NCI-H1930 (cell line): Measurements from ENCODE around the gene PIGH.
"Not testable (repeated sequence)": the region's sequence is repeated elsewhere in the genome, so short reads cannot be mapped to it uniquely, and the experiment has no call there.

Source experiments
- DNase-seq, 2 experiments: peaks; one replicate each; lab custom pipeline; 2025; lab: John Stamatoyannopoulos, UW

PIGH gene, protein sequence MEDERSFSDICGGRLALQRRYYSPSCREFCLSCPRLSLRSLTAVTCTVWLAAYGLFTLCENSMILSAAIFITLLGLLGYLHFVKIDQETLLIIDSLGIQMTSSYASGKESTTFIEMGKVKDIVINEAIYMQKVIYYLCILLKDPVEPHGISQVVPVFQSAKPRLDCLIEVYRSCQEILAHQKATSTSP

DNA sequence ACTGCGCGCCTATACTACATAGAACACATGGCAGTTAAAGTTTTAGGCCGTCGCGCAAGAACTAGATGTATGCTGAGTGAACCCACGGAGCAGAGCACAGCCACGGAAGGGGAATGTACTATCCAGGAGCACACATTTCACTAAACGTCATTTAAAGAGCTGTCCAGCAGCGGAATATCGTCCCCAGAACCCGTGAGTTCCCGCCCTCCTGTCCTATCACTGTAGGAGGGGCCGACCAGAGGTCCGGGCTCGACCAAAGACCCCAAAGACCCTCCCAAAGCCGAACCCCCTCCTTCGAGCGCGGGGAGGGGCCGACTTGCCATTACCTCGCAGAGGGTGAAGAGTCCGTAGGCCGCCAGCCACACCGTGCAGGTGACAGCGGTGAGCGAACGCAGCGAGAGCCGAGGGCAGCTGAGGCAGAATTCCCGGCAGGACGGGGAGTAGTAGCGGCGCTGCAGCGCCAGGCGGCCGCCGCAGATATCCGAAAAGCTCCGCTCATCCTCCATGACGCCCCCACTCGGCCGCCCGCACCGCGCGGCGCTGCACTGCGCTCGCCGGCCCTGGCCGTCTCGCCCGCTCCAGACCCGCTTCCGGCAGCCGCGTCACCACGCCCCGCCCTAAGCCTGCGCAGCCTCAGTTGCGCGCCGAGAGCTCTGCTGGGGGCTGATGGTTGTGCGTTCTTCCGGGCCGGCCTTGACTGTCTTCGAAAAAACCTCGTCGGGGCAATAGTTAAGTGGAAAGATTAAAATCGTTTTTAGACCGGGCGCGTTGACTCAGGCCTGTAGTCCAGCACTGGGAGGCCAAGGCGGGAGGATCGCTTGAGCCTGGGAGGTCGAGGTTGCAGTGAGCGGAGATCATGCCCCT, at the start of gene PIGH:
PIGH (minus strand) TSS at position 571 of the 864 bp plus-strand sequence; CDS start at position 506, 65 bp downstream.
- DNase-seq, result peak; percentile 83 to 89

DNA sequence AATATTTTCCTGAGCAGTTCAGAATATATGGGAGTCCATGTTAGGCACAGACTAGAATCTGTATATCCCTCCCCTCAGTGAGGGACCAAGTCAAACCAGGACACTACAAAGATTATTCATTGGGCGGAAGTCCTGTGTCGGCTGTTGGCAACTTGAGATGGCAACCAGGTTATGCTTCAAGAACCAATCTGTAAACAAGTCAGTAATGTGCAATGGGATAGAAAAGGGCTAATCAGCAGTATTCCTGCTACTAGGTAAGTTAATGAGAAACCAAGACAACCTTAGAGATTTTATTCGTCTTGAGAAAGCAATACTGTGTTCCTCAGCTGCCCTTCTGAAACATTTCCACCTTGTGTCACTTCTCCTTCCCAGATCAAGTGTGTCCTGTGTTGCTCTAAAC, 46.1 kb upstream of the PIGH start:
- DNase-seq, result no peak

DNA sequence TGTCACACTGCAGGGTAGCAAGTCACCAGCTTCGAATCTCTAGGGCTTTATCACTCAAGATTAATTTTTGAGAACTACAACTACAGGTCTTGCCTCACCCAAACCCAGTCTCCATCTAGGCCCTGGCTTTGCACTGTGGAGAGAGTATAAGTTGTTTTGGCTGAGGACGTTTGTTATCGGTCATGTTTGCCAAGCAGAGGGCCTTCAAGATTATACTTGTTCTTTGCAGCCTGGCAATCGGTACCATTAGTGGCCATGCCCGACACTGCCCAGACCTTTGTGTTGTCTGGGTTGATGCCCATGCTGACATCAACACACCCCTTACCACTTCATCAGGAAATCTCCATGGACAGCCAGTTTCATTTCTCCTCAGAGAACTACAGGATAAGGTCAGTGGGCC, 45.3 kb upstream of the PIGH start:
- DNase-seq, result no peak

DNA sequence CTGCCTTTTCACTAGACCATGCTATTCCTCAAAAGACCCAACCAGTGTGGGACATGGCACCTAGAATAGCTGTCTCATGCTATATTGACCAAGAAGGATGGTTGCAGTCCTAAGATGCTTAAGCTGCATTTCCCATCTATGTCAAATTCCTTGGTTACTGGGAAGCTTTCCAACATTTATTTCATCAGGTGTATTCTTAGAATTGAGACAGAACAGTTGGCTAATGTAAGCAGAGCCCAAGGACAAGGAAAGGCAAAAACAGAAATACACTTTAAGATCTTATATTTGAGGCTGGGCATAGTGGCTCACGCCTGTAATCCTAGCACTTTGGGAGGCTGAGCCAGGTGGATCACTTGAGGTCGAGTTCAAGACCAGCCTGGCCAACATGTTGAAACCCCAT, 44.4 kb upstream of the PIGH start:
- no peak for DNase-seq

DNA sequence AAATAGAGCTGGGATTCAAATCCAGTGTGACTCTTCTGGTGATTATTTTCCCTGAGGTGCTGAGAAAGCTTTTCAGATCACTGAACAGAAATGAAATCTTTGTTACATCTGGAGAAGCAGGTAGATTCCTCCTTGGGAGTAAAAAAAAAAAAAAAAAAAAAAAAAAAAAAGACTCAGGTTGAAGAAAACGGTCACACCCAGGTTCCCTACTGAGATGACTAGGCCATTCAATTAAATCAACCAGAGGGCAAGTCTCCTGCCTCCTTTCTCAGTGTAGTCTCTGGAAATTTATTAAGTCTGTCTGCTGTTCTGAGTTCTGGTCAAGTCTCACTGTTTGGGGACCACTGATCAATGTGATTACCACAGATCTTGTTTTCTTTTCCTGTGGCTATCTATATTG, 43.6 kb upstream of the PIGH start:
- no peak for DNase-seq

DNA sequence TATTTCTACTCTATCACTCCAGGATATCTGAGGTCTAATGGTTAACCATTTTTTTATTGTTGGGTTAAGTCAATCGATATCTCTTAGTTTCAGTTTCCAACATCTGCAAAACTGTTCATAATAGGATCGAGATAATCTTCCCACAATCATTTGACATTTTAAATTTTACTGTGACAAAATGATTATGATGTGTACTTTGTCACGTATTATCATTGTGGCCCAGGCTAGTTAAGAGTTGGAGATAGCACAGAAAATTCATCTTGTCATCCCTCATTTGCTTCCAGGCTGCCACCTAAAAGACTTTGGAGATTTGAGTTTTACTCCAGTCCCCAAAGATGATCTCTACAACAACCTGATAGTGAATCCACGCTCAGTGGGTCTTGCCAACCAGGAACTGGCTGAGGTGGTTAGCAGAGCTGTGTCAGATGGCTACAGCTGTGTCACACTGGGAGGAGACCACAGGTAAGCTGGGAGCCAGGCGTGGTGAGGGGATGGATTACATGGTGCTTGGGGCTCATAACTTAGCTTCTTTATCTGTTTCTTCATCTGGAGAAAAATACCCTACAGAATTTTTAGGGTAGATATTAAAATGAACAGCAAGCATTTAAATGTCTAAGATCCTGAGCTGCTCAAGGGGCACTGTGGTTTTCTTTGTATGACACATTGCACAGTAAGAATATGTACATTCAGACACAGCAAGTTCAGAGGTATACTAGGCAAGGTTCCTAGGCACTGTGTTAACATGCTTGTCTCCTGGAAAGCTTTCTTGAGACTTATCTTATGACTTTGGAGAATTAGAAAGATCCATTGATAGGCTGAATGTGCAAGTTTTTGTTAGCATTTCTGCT, 42.1 kb upstream of the PIGH start:
- DNase-seq, result no peak

DNA sequence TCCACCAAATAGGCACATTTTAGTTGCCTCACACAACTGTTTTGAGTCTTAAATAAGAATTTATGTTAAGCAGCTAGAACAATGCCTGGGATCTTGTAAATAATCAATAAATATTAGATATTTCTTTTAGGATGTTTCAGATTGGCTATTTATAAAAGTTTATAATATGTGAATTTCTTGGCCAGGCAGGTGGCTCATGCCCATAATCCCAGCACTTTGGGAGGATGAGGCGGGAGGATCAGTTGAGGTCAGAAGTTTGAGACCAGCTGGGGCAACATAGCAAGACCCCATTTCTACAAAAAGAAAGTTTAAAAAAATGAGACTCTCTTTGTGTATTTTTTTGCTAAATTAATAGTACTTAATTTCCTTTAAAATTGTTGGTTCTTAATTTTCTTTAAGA, 41.4 kb upstream of the PIGH start:
- no peak for DNase-seq

DNA sequence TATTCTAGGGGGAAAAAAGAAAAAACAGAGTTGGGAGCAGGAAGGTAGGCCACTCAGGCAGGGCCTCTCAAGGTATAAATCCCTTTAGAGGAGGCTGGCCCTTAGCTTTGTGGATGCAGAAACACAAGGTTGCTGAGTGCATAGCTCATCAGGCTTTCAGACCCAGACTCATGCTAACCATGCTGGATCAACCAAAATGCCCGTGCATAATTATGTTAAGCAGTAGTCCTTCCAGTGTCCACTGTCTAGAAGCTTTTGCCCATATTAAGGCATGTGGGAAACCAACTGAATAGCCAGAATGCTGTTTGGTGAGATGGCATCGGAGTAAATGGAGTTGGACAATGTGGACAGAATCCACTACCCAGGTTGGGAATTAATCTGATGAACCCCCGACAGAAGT, 38.6 kb upstream of the PIGH start:
- DNase-seq, result no peak

DNA sequence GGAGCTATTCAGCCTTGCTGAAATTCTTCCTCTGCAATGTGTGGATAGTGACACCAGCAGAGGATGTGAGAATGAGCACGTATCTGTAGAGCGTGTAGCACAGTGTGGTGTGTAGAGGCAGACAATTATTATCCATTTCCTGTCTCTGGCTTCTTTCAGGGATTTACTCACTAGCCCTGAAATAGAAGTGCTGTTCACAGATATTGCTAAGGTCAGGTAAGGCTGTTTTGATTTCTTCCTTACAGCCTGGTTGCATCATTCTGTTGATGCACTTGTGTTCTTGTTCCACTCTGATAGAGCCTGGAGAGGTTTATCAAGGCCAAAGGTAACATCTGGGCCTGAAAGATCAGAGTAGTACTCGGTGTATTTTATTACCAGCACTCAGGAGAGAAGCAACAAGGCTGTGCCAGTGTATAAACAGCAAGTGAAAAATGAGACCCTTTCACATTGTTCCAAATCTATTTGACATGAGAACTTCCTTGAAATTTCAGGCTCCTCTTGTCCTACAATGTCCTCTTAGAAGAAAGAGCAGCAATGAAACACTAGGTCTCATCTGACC, 36.4 kb upstream of the PIGH start:
- no peak for DNase-seq

DNA sequence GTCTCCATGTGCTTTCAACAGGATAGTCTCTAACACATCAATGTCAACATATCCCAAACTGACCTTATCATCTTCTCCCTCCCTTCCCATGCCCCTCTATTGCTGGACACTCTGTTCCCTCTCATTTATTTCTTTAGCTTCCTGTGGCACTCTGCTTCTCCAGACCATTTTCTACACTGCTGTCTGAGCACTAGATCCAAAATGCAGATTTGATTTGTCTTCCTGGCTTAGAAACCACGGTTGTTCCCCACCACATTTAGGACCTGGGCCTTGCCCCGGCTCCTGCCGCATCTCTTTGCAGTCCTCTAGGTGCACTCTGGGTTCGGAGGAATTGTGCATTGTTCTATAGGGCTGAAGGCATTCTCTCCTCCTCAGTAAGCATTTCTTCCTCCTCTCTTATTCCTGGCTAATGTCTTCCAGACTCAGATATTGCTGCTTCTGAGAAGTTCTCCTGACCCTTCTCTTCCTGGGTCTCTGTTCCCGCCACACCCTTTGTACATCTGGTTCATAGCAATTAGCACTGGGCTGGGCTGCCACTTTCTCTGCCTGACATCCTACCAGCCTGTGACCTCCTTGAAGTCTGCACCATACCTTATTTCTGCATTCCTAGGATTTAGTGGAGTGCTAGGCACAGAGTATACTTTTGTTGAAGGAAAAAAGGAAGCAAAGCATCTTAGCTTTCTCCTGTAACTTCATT, 33.5 kb upstream of the PIGH start:
- no peak for DNase-seq

DNA sequence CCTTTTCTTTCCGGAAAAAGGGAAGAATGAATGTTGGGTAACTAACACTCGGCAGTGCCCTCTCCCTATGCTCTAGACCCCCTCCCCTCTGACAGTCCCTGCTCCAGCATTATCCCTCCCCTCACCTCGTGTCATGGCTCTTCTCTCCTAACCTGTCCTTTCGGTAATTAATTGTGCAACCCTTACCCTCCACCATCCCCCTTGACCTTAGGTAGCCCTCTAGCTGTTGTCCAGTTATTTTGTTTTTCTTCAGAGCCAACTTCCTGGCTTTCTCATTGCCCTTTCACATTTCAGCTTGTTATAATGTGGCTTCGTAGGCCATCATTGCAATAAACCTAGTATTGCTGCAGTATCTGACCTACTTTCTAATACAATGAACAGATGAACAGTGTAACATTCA, 30.9 kb upstream of the PIGH start:
- no peak for DNase-seq

DNA sequence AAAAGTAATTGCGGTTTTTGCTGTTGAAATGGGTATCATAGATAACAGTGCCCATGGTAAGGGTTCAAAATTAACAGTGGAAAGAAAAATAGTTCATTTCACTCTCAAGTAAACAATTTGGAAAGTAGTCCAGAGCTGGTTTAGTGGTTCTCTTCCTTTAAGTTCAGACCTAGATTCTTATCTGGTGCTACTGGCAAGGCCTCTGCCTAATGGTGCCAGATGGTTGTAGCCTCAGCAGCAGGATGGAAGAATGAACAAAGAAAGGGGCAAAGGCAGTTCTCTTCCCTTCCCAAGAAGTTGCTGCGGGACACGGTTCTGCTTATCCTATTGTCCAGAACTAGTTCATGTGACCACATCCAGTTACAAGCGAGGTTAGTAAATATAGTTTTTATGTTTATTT, 30.1 kb upstream of the PIGH start:
- DNase-seq, result no peak

DNA sequence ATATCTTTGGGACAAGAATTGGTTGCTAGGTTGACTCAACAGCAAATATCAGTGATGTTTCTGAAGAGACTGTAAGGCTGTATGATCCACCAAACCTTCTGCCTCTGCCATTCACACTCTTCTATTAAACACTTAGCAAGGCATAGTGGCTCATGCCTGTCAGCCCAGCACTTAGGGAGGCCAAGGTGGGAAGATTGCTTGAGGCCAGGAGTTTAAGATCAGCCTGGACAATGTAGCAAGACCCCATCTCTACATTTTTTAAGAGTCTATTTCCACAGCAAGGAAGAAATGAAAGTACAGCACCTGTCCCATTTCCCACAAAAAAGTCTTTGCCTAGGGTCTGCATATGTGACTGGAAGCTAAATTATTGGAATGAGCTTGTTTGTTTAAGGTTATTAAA, 27.5 kb upstream of the PIGH start:
- DNase-seq, result no peak

DNA sequence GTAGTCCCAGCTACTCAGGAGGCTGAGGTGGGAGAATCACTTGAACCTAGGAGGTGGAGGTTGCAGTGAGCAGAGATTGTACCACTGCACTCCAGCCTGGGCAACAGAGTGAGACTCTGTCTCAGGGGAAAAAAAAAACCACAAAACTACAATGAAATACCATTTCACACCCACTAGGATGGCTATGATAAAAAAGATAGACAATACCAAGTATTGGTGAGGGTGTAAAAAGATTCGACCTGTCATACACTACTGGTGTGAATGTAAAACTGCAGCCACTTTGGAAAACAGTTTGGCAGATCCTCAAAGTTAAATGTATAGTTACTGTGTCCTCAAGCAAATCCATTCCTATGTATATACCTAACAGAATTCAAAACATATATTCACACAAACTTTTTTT, 26.1 kb upstream of the PIGH start:
- not testable (repeated sequence) for DNase-seq

DNA sequence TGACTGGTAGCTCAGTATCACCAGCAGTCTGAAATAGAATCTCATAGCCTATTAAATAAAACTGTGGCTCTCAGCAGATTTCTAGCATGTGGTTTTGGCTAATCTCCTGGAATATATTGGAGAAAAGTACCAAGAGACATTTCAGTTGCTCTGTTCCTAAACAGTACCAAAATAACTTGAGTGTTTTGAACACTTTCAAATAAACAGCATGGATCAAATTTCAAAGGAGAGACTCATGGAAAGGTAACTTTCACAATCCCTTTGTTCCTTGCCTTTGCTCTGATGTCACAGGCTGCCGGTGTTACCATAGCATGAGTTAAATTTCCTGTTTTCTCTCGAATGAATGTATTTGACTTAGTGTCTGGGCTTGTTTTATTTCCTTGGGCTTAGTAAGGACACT, 23.0 kb upstream of the PIGH start:
- no peak for DNase-seq

DNA sequence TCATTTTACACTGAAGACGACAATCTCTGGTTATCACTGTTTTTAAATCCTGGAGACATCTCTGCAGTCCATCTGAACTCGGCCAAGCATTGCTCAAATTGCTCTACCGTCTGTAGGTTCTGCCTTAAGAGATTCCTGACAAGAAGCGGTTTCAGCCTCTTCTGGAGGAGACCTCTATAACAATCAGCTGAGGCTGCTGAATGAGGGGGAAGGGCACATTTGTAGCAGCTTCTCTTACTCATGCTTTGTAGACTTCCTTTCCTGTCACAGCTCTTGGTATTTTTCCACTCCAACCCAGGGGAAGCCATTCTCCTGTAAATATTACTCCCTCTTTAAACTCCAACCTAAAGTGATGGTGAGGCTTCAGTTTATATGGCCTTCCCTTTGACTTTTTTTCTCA, 22.6 kb upstream of the PIGH start:
- DNase-seq, result no peak

DNA sequence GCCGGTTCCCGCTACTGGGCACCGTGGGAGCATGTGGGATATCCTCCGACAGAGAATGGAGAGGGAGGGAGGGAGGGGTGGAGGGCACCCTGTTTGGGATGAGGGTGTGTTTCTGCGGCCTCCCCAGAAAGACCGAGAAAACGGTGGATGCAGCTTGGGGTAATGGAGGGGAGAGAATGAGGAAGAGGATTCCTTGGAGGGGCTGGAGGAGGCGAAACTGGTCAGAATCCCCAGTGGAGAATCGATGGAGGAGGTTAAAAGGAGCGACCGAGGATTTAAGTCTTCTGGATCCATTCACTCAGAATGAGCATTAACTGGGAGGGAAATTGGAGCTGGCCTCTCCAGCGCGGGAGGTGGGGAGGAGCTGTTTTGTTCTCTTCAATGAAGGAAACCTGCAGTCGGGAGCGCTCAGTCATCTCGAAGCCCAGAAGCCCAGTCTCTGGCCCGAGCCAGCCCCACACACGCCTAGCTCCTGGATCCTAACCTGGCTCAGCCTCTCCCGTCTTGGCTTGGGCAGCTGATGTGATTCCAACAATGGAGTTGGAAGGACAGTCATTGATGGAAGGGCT, 20.2 kb upstream of the PIGH start:
- DNase-seq, result no peak

DNA sequence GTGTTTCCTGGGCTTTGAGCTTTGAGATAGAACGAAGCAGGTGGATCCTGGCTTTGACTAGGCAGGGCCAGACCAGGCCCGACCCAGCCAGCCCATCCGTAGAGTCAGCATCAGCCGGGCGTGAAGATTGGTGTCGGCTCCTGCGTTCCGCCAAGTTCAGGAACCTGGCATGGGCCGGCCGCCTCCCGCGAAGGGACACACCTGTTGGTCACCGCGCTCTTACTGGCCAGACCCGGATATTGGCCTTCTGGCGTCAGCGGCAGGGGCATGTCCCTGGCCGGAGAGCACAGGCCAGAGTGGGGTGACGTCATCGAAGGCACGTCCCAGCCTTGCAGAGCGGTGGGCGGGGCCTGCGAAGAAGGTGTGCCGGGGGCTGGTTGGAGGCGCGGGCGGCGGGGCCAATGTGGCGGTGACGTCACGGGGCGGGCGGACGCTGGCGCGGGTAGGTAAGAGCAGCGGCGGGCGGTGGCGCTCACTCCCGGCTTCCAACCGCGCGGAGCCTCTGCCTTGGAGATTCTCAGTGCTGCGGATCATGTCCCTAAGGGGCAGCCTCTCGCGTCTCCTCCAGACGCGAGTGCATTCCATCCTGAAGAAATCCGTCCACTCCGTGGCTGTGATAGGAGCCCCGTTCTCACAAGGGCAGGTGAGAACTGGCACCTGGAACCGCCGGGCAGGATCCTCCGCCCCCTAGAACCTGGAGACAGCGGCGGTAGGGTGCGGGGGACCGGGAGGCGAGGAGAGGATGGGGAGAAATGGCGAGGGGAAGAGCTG, 19.6 kb upstream of the PIGH start, which contains the start of gene ARG2:
ARG2 (plus strand) TSS at position 475 of the 771 bp plus-strand sequence; CDS start at position 533, 58 bp downstream.
- DNase-seq, result peak; percentile 96 to 97

DNA sequence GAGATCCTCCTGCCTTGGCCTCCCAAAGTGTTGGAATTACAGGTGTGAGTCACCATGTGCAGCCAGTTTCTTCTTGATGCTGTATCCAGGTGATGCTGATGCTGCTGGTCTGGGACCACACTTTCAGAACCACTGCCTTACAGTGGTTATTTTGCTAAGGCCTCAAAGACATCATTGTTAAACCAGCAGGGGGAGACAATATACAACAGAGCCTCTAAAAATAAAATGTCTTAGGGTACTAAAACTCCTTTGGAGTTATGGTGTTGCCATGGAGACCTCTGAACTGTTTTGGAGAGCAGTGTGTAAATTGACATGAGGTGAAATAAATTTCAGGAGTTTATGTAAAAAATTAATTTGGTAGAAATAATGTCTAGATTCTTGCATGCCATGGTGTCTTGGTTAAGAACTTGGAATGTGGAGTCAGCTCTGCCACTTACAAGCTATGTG, 18.6 kb upstream of the PIGH start:
- DNase-seq, result peak; percentile 15 to 44

DNA sequence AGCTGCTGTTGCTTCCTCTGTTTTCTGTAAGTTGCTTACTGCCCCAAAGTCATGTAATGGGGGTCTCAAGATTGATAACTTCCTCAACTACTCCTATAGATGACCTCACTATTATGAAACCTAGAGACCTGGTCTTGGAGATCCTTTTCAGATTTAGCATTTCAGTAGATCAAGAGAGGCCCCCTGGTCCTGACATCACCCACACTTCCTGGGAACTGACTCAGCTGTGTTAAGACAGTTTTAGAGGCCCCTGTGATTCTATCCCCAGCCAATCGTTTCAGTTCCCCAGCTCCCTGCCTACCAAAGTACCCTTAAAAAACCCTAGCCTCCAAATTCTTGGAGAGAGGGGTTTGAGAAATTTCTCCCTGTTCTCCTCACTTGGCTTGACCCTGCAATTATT, 10.4 kb upstream of the PIGH start:
- DNase-seq, result no peak
